ENCODE measurements around the gene CIPC. TPM values are rescaled to one million over a fixed set of nuclear protein-coding genes. Genes with fewer than 3 reads are reported as not detected.

Gene CIPC
- polyA plus RNA-seq, 1 donor from 2014 or later: 36.7 TPM

- H3K9me2 ChIP-seq (ENCODE audit: insufficient read depth, low read length): no peaks in the 10 kb centered on the region
- no peak overlapping the region for H3K27ac ChIP-seq (ENCODE audit: low read length)
- H3K9me3 ChIP-seq (ENCODE audit: low read length): no peaks in the 10 kb centered on the region
- H2AFZ ChIP-seq (ENCODE audit: low read depth, low read length): no peak overlapping the region
- no peak overlapping the region for H3K4me2 ChIP-seq (ENCODE audit: low read length)
- no peaks in the 10 kb centered on the region for H3K36me3 ChIP-seq (ENCODE audit: insufficient read depth, low read length)
- no peak overlapping the region for H3K4me3 ChIP-seq (ENCODE audit: low read length)
- H3K79me2 ChIP-seq (replicated peaks; ENCODE audit: insufficient read depth, low read length): no peaks in the 10 kb centered on the region
- no peaks in the 10 kb centered on the region for H4K20me1 ChIP-seq (ENCODE audit: insufficient read depth)
- no peaks in the 10 kb centered on the region for H3F3A ChIP-seq (ENCODE audit: insufficient read depth, low read length, poor library complexity, severe bottlenecking)
- TF ChIP-seq MXI1 (conservative IDR thresholded peaks at IDR 0.05; ENCODE audit: poor library complexity, severe bottlenecking) (no peak), SMC3 (conservative IDR thresholded peaks at IDR 0.05; ENCODE audit: poor library complexity) (no peak), EZH2 (IDR thresholded peaks at IDR 0.05; ENCODE audit: borderline replicate concordance, insufficient read depth, low read length, poor library complexity, severe bottlenecking) (no peak), TAF1 (IDR thresholded peaks at IDR 0.05; ENCODE audit: low read depth) (no peak), RAD21 (conservative IDR thresholded peaks at IDR 0.05) (no peak), POLR2AphosphoS5 (IDR thresholded peaks at IDR 0.05) (no peak)
- TF ChIP-seq, protein P1, sequence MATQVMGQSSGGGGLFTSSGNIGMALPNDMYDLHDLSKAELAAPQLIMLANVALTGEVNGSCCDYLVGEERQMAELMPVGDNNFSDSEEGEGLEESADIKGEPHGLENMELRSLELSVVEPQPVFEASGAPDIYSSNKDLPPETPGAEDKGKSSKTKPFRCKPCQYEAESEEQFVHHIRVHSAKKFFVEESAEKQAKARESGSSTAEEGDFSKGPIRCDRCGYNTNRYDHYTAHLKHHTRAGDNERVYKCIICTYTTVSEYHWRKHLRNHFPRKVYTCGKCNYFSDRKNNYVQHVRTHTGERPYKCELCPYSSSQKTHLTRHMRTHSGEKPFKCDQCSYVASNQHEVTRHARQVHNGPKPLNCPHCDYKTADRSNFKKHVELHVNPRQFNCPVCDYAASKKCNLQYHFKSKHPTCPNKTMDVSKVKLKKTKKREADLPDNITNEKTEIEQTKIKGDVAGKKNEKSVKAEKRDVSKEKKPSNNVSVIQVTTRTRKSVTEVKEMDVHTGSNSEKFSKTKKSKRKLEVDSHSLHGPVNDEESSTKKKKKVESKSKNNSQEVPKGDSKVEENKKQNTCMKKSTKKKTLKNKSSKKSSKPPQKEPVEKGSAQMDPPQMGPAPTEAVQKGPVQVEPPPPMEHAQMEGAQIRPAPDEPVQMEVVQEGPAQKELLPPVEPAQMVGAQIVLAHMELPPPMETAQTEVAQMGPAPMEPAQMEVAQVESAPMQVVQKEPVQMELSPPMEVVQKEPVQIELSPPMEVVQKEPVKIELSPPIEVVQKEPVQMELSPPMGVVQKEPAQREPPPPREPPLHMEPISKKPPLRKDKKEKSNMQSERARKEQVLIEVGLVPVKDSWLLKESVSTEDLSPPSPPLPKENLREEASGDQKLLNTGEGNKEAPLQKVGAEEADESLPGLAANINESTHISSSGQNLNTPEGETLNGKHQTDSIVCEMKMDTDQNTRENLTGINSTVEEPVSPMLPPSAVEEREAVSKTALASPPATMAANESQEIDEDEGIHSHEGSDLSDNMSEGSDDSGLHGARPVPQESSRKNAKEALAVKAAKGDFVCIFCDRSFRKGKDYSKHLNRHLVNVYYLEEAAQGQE (IDR thresholded peaks at IDR 0.05; ENCODE audit: borderline replicate concordance): no peak
- no peak overlapping the region for H3K9ac ChIP-seq (ENCODE audit: low read length)
- peaks cover 17% of the 10 kb centered on the region for H3K27me3 ChIP-seq (ENCODE audit: insufficient read depth, low read depth, low read length)
Observed at GRCh38 chr14:77148510-77149231, 50.6 kb downstream of the CIPC start.

DNA sequence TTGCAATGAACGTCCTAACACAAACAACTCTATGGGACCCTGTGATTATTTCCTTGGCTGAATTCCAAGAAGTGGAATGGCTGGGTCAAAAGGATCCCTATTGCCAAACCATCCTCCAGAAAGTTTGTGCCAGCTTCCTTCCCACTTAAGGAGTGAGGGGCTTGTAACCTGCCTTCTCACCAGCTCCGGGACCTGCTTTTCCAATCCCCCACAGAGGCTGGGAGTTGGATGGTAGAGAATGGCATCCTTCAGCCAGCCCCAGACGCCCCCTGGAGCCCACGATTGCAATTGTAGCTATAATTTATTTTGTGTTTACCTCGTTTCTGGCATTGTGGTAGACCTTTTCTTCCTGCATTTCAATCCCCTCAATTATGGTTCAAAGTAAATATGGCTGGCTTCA, 53.2 kb downstream of the CIPC start:
- Histone ChIP-seq H4K20me1 (ENCODE audit: insufficient read depth) (no peaks in the 10 kb centered on the region), H3K27ac (ENCODE audit: low read length) (no peak overlapping the region), H3K4me3 (ENCODE audit: low read length) (no peak overlapping the region), H3K36me3 (ENCODE audit: insufficient read depth, low read length) (no peaks in the 10 kb centered on the region), H3K9ac (ENCODE audit: low read length) (no peak overlapping the region), H3K27me3 (ENCODE audit: insufficient read depth, low read depth, low read length) (peaks cover 6% of the 10 kb centered on the region), H3K9me3 (ENCODE audit: low read length) (no peaks in the 10 kb centered on the region), H3F3A (ENCODE audit: insufficient read depth, low read length, poor library complexity, severe bottlenecking) (no peaks in the 10 kb centered on the region), H3K4me2 (ENCODE audit: low read length) (no peak overlapping the region), H3K9me2 (ENCODE audit: insufficient read depth, low read length) (no peaks in the 10 kb centered on the region), H2AFZ (ENCODE audit: low read depth, low read length) (no peak overlapping the region), H3K79me2 (replicated peaks; ENCODE audit: insufficient read depth, low read length) (no peaks in the 10 kb centered on the region)
- TF ChIP-seq CTCF (IDR thresholded peaks at IDR 0.05; ENCODE audit: poor library complexity, severe bottlenecking): peak; percentile 74
- peak; percentile 68 for TF ChIP-seq RAD21 (conservative IDR thresholded peaks at IDR 0.05)
- TF ChIP-seq, protein P1 (IDR thresholded peaks at IDR 0.05; ENCODE audit: borderline replicate concordance): no peak
- peak; percentile 75 for TF ChIP-seq SMC3 (conservative IDR thresholded peaks at IDR 0.05; ENCODE audit: poor library complexity)

All from neural cell (in vitro differentiated cells).